GM23248 (cell line): ENCODE data around the gene KLHL24.

Source experiments
- EZH2 ChIP-seq: fragments of 200-600 bp; sonication (generic); IDR thresholded peaks from 2 replicates; pipeline ENCODE4 v1.6.1; 2018; ENCODE audit warnings: antibody characterized with exemption, mild to moderate bottlenecking; ENCODE audit not compliant: insufficient read depth, poor library complexity, severe bottlenecking
- EZH2phosphoT487 ChIP-seq: fragments of 200-600 bp; sonication (generic); IDR thresholded peaks from 2 replicates; pipeline ENCODE4 v1.6.1; 2018; ENCODE audit warnings: antibody characterized with exemption, moderate library complexity, mild to moderate bottlenecking, low read depth; ENCODE audit not compliant: insufficient read depth

GRCh38 chr3:183697610-183698317 lies 62.3 kb downstream of the KLHL24 start, which contains the start of gene YEATS2:
- TF ChIP-seq EZH2 (no peak), EZH2phosphoT487 (no peak)
